Testis (tissue), 2 donors: ENCODE data around the gene SRCIN1.

Experiments used
- POLR2A ChIP-seq: fragments of 450-650 bp; IDR thresholded peaks from one replicate; pipeline ENCODE4 v1.6.1; 2017; ENCODE audit warnings: antibody characterized with exemption, mild to moderate bottlenecking, moderate library complexity
- TF ChIP-seq, protein P1 (sequence below), 3 experiments: fragments of 450-650 bp in 2 of 3; fragments of 200-600 bp in 1 of 3; sonication (generic) in 1 of 3; IDR thresholded peaks; one replicate each; pipeline ENCODE4 v1.5.1; 2016 to 2019; ENCODE audit warnings: antibody characterized with exemption in 3 of 3, mild to moderate bottlenecking in 2 of 3, moderate library complexity in 1 of 3

DNA sequence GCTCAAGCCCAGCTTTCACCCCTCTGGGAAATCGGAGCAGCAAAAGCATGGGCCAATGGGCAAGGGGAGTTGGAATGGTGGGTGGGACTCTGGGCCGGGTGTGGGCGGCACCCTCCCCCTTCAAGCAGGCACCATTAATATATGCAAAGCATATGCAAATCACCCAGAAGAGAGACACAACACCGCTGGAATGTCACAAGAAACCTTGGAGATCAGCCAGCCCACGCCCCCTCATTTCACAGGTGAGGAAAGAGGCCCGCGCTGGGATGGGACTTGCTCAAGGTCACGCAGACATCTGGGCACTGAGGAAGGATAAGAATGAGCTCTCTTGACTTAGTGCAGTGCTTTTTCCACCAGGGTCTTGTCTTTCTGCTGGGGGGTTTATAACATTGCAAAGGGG lies 4.8 kb downstream of the SRCIN1 start:
- TF ChIP-seq, protein P1, sequence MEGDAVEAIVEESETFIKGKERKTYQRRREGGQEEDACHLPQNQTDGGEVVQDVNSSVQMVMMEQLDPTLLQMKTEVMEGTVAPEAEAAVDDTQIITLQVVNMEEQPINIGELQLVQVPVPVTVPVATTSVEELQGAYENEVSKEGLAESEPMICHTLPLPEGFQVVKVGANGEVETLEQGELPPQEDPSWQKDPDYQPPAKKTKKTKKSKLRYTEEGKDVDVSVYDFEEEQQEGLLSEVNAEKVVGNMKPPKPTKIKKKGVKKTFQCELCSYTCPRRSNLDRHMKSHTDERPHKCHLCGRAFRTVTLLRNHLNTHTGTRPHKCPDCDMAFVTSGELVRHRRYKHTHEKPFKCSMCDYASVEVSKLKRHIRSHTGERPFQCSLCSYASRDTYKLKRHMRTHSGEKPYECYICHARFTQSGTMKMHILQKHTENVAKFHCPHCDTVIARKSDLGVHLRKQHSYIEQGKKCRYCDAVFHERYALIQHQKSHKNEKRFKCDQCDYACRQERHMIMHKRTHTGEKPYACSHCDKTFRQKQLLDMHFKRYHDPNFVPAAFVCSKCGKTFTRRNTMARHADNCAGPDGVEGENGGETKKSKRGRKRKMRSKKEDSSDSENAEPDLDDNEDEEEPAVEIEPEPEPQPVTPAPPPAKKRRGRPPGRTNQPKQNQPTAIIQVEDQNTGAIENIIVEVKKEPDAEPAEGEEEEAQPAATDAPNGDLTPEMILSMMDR (IDR thresholded peaks at IDR 0.05) = no peak
- no peak for TF ChIP-seq POLR2A
